HCT116 (cell line): ENCODE results near the gene CAPN2. TPM values are rescaled to one million over a fixed set of nuclear protein-coding genes. Genes with fewer than 3 reads are reported as not detected.

Experiments
- ATAC-seq: fragments of 200-7000 bp; cut with Tn5 transposase; 2 replicates; pipeline ENCODE4 v1.9.1; 2020; ENCODE audit warnings: mild to moderate bottlenecking, moderate library complexity
- BruUV-seq: library from RNA; stranded (reverse); fragments of 400-500 nt; replicated peaks from 2 replicates; lab custom pipeline; 2021; lab: Mats Ljungman, UMichigan
- CTCF ChIA-PET: fragments of 300-600 bp; sonication (Branson Sonifier 250); formaldehyde crosslinking; loops from one replicate; lab custom pipeline; 2021; ENCODE audit warnings: antibody characterized with exemption; lab: Charles Lee
- POLR2A ChIA-PET: fragments of 300-600, 350-600 bp; sonication (Branson Sonifier 250); formaldehyde crosslinking; loops from one replicate; lab custom pipeline; 2021; ENCODE audit warnings: antibody characterized with exemption; lab: Charles Lee
- RAD21 ChIA-PET, 2 experiments: fragments of 300-600 bp; sonication (Branson Sonifier 250); formaldehyde crosslinking; loops; one replicate each; lab custom pipeline; 2023; ENCODE audit warnings: low total read pairs in 2 of 2; ENCODE audit not compliant: uncharacterized antibody in 2 of 2, unreplicated experiment in 2 of 2, low non-redundant PET in 1 of 2; lab: Charles Lee
- DNase-seq: peaks from one replicate; pipeline ENCODE4 v3.0.0-alpha.2; 2010; ENCODE audit warnings: low read depth, low spot score
- H2AFZ ChIP-seq: fragments of 200-600 bp; shearing (Covaris generic), sonication (generic); 2 replicates; pipeline ENCODE4 v1.6.1; 2017; ENCODE audit warnings: low read depth, mixed run types, mixed read lengths, antibody characterized with exemption, low read length; ENCODE audit not compliant: poor library complexity, severe bottlenecking
- H3K27ac ChIP-seq: 2 replicates; pipeline ENCODE4 v1.5.1; 2012; ENCODE audit warnings: low read depth, low read length
- H3K27me3 ChIP-seq: fragments of 200-600 bp; sonication (generic); 2 replicates; pipeline ENCODE4 v1.6.1; 2016; ENCODE audit warnings: mixed run types, low read length, mixed read lengths; ENCODE audit not compliant: insufficient read depth
- H3K36me3 ChIP-seq, 2 experiments: fragments of 200-500 bp in 1 of 2; fragments of 200-600 bp in 1 of 2; sonication (Bioruptor generic) in 1 of 2; sonication (generic) in 1 of 2; 2 replicates each; pipeline versions ENCODE4 v1.5.1 to v1.6.1; 2014 to 2016; ENCODE audit warnings: low read length in 2 of 2, inconsistent platforms in 1 of 2, mixed read lengths in 1 of 2, mixed run types in 1 of 2; ENCODE audit not compliant: insufficient read depth in 2 of 2, control insufficient read depth in 1 of 2
- H3K4me1 ChIP-seq, 2 experiments: fragments of 200-600 bp in 1 of 2; sonication (generic) in 1 of 2; 2 replicates each; pipeline versions ENCODE4 v1.5.1 to v1.6.1; 2012 to 2017; ENCODE audit warnings: low read length in 2 of 2, inconsistent platforms in 1 of 2, mild to moderate bottlenecking in 1 of 2, mixed read lengths in 1 of 2, mixed run types in 1 of 2, moderate library complexity in 1 of 2; ENCODE audit not compliant: insufficient read depth in 2 of 2, control insufficient read depth in 1 of 2
- H3K4me2 ChIP-seq: fragments of 200-600 bp; sonication (generic); 2 replicates; pipeline ENCODE4 v1.6.1; 2017; ENCODE audit warnings: mixed run types, low read length, mixed read lengths
- H3K4me3 ChIP-seq, 2 experiments: fragments of 200-600 bp in 1 of 2; sonication (generic) in 1 of 2; replicated peaks in 1 of 2; 2 replicates each; pipeline ENCODE4 v1.5.1; 2011 to 2016; ENCODE audit warnings: low read length in 2 of 2, control low read depth in 1 of 2, low read depth in 1 of 2, mild to moderate bottlenecking in 1 of 2, mixed read lengths in 1 of 2, mixed run types in 1 of 2
- H3K79me2 ChIP-seq: fragments of 200-600 bp; sonication (generic); 2 replicates; pipeline ENCODE4 v1.6.1; 2017; ENCODE audit warnings: mild to moderate bottlenecking, mixed run types, low read length, moderate library complexity, mixed read lengths; ENCODE audit not compliant: insufficient read depth
- H3K9ac ChIP-seq: fragments of 200-600 bp; sonication (generic); 2 replicates; pipeline ENCODE4 v1.6.1; 2016; ENCODE audit warnings: low read length, mixed read lengths
- H3K9me2 ChIP-seq: fragments of 200-600 bp; sonication (generic), shearing (Covaris generic); 2 replicates; pipeline ENCODE4 v1.6.1; 2017; ENCODE audit warnings: mixed run types, mild to moderate bottlenecking, moderate library complexity; ENCODE audit not compliant: insufficient read depth
- H3K9me3 ChIP-seq, 2 experiments: fragments of 200-500 bp in 1 of 2; fragments of 200-600 bp in 1 of 2; sonication (Bioruptor generic) in 1 of 2; sonication (generic) in 1 of 2; 2 replicates each; pipeline ENCODE4 v1.6.1; 2014 to 2017; ENCODE audit warnings: low read length in 2 of 2, mixed read lengths in 2 of 2, inconsistent platforms in 1 of 2, low read depth in 1 of 2, mild to moderate bottlenecking in 1 of 2, mixed run types in 1 of 2, moderate library complexity in 1 of 2; ENCODE audit not compliant: control insufficient read depth in 1 of 2, insufficient read depth in 1 of 2
- H4K20me1 ChIP-seq: fragments of 200-600 bp; sonication (generic), shearing (Covaris generic); 2 replicates; pipeline ENCODE4 v1.6.1; 2017; ENCODE audit warnings: mixed run types, mild to moderate bottlenecking, moderate library complexity; ENCODE audit not compliant: insufficient read depth
- CEBPB ChIP-seq: IDR thresholded peaks from 2 replicates; pipeline ENCODE4 v1.6.1; 2012; ENCODE audit warnings: low read depth
- EGR1 ChIP-seq: IDR thresholded peaks from 2 replicates; pipeline ENCODE4 v1.6.1; 2012; ENCODE audit warnings: low read depth
- ELF1 ChIP-seq: IDR thresholded peaks from 2 replicates; pipeline ENCODE4 v1.6.1; 2012; ENCODE audit warnings: low read depth, borderline replicate concordance
- FOSL1 ChIP-seq: IDR thresholded peaks from 2 replicates; pipeline ENCODE4 v1.6.1; 2012; ENCODE audit warnings: low read depth
- POLR2A ChIP-seq: IDR thresholded peaks from 2 replicates; pipeline ENCODE4 v1.7.0; 2011; ENCODE audit warnings: borderline replicate concordance; ENCODE audit not compliant: insufficient read depth, insufficient read length; ENCODE audit errors: extremely low read depth
- RAD21 ChIP-seq: IDR thresholded peaks from 2 replicates; pipeline ENCODE4 v1.6.1; 2012; ENCODE audit warnings: low read depth, mild to moderate bottlenecking
- TCF7L2 ChIP-seq: IDR thresholded peaks from 2 replicates; pipeline ENCODE4 v1.7.0; 2011; ENCODE audit warnings: borderline replicate concordance, inconsistent platforms; ENCODE audit not compliant: insufficient read depth, insufficient read length; ENCODE audit errors: extremely low read depth
- ZFX ChIP-seq: fragments of 450-650 bp; IDR thresholded peaks from 2 replicates; pipeline ENCODE4 v1.6.1; 2017
- ZNF274 ChIP-seq: fragments of 200-500 bp; sonication (Bioruptor generic); IDR thresholded peaks from 2 replicates; pipeline ENCODE4 v1.6.1; 2014; ENCODE audit warnings: mild to moderate bottlenecking, low read depth, low read length, inconsistent platforms
- intact Hi-C: fragments of 100-400 bp; cut with micrococcal nuclease; formaldehyde crosslinking; loops from 2 replicates; pipeline ENCODE4 v1.10.0; 2022
- total RNA-seq: library from RNA; stranded (reverse); gene quantifications from one replicate; pipeline ENCODE4 v1.2.1, GENCODE V29; 2021; ENCODE audit not compliant: unreplicated experiment
- TF ChIP-seq, protein P1 (sequence below): IDR thresholded peaks from 2 replicates; pipeline ENCODE4 v1.6.1; 2012
- TF ChIP-seq, protein P2 (sequence below): IDR thresholded peaks from 2 replicates; pipeline ENCODE4 v1.6.1; 2011; ENCODE audit warnings: mild to moderate bottlenecking, low read length, moderate library complexity; ENCODE audit not compliant: insufficient replicate concordance; ENCODE audit errors: extremely low read depth
- TF ChIP-seq, protein P3 (sequence below), 3 experiments: fragments of 200-600 bp in 1 of 3; sonication (generic) in 1 of 3; IDR thresholded peaks in 2 of 3; conservative IDR thresholded peaks in 1 of 3; 2 replicates each; pipeline ENCODE4 v1.5.1; 2012 to 2017; ENCODE audit warnings: low read depth in 2 of 3, low read length in 2 of 3, antibody characterized with exemption in 1 of 3, borderline replicate concordance in 1 of 3, control low read depth in 1 of 3, mild to moderate bottlenecking in 1 of 3, mixed read lengths in 1 of 3, mixed run types in 1 of 3, moderate library complexity in 1 of 3; ENCODE audit not compliant: insufficient read depth in 1 of 3

CAPN2 gene
- total RNA-seq, 1 experiment from 2014 or later, result 173 TPM

DNA sequence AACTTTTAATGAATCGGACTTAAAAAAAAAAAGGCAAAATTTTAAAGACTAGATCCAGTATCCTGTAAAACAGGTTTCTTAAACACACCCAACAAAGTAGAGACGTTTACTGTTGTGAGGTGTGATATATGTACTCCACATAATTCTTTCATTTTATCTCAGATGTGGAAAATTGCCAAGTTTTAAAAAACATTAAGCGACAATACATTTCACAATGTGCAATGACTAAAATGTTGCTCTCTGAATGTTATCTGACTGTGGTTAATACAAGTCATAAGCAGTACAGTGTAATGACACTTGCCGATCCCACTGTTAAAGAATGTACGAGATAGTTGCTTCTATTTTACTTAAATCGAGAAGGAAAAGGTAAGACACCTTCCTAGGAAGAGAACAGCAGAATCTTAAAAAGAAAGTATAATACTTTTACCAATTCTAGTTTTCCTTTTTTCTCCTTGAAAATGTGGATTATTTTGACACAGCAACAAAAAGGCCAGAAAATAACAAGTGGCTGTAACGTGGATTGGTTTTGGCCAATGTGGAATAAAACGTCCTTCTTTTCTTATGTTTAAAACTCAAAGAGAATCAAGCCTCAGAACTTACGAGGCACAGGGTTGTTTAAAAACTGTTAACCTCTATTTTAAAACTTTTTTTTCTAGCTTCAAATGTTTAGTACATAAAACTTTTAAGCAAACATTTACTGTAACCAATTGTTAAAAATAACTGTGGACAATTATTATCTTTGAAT is 82.0 kb downstream of the CAPN2 start:
- DNase-seq (no peak), ATAC-seq (no peak)
- Histone ChIP-seq H3K36me3 (peaks cover 5 to 13% of the 10 kb centered on the region in 2 experiments; a peak in 3 of 4 replicates), H4K20me1 (no peaks in the 10 kb centered on the region), H2AFZ (no peak overlapping the region), H3K27ac (no peak overlapping the region), H3K27me3 (no peaks in the 10 kb centered on the region), H3K9me3 (no peaks in the 10 kb centered on the region), H3K9ac (no peak overlapping the region), H3K79me2 (no peaks in the 10 kb centered on the region; the same call in 1 of the 2 replicates), H3K4me3 (no peak overlapping the region), H3K9me2 (no peaks in the 10 kb centered on the region), H3K4me2 (no peak overlapping the region), H3K4me1 (no peaks in the 10 kb centered on the region)
- CTCF ChIA-PET, result no interaction called here
- RAD21 ChIA-PET, result no interaction called here
- intact Hi-C loops, result no loop called here
- POLR2A ChIA-PET, result no interaction called here
- no TSS peak for BruUV-seq
- no peak for TF ChIP-seq POLR2A
- TF ChIP-seq ZFX, result no peak
- no peak for TF ChIP-seq RAD21
- TF ChIP-seq EGR1, result no peak

DNA sequence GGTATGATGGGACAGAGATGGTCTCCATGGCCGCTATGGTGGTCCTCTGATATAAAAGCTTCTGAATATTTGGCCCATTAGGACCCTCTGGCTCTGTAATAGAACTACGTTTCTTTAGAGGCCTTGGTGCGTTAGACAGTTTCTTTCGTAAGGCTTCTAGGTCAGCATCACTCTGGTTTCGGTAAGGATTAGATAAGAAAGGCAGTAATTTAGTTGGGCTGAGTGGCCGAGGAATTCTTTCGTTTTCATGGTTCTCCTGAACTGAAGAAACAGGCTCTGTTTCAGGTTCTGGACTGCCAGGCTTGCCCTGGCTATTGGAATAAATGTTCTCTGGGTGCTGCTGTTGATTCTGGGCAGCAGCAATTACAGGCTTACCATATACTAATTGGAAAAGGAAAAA is 83.9 kb downstream of the CAPN2 start:
- POLR2A ChIA-PET, result no interaction called here
- no peaks in the 10 kb centered on the region; the same call in 1 of the 2 replicates for H3K79me2 ChIP-seq
- ATAC-seq (no peak), DNase-seq (no peak)
- TSS peak; percentile 17 for BruUV-seq
- H3K27ac ChIP-seq, result no peak overlapping the region
- no peak overlapping the region for H3K9ac ChIP-seq
- RAD21 ChIA-PET, result no interaction called here
- no peak overlapping the region for H3K4me2 ChIP-seq
- H3K4me3 ChIP-seq, result no peak overlapping the region
- intact Hi-C loops, result no loop called here
- no peaks in the 10 kb centered on the region for H3K27me3 ChIP-seq
- H3K36me3 ChIP-seq, result peaks cover 13 to 20% of the 10 kb centered on the region in 2 experiments; a peak in 3 of 4 replicates
- H2AFZ ChIP-seq, result no peak overlapping the region
- no peaks in the 10 kb centered on the region for H3K9me2 ChIP-seq
- no peaks in the 10 kb centered on the region for H3K9me3 ChIP-seq
- CTCF ChIA-PET, result no interaction called here
- H3K4me1 ChIP-seq, result no peaks in the 10 kb centered on the region
- no peaks in the 10 kb centered on the region for H4K20me1 ChIP-seq
- TF ChIP-seq FOSL1 (no peak), TCF7L2 (no peak), CEBPB (no peak), RAD21 (no peak), ELF1 (no peak), ZNF274 (no peak)
- TF ChIP-seq, protein P1, sequence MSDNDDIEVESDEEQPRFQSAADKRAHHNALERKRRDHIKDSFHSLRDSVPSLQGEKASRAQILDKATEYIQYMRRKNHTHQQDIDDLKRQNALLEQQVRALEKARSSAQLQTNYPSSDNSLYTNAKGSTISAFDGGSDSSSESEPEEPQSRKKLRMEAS, result no peak
- TF ChIP-seq, protein P2, sequence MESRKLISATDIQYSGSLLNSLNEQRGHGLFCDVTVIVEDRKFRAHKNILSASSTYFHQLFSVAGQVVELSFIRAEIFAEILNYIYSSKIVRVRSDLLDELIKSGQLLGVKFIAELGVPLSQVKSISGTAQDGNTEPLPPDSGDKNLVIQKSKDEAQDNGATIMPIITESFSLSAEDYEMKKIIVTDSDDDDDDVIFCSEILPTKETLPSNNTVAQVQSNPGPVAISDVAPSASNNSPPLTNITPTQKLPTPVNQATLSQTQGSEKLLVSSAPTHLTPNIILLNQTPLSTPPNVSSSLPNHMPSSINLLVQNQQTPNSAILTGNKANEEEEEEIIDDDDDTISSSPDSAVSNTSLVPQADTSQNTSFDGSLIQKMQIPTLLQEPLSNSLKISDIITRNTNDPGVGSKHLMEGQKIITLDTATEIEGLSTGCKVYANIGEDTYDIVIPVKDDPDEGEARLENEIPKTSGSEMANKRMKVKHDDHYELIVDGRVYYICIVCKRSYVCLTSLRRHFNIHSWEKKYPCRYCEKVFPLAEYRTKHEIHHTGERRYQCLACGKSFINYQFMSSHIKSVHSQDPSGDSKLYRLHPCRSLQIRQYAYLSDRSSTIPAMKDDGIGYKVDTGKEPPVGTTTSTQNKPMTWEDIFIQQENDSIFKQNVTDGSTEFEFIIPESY, result no peak
- TF ChIP-seq, protein P3, sequence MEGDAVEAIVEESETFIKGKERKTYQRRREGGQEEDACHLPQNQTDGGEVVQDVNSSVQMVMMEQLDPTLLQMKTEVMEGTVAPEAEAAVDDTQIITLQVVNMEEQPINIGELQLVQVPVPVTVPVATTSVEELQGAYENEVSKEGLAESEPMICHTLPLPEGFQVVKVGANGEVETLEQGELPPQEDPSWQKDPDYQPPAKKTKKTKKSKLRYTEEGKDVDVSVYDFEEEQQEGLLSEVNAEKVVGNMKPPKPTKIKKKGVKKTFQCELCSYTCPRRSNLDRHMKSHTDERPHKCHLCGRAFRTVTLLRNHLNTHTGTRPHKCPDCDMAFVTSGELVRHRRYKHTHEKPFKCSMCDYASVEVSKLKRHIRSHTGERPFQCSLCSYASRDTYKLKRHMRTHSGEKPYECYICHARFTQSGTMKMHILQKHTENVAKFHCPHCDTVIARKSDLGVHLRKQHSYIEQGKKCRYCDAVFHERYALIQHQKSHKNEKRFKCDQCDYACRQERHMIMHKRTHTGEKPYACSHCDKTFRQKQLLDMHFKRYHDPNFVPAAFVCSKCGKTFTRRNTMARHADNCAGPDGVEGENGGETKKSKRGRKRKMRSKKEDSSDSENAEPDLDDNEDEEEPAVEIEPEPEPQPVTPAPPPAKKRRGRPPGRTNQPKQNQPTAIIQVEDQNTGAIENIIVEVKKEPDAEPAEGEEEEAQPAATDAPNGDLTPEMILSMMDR (IDR thresholded peaks at IDR 0.05 in 2 of 3, conservative IDR thresholded peaks at IDR 0.05 in 1 of 3; ENCODE audit: borderline replicate concordance in 1 of 3, insufficient read depth in 1 of 3, low read depth in 2 of 3, low read length in 2 of 3), result no peak
